BE2C (cell line): ENCODE data around the gene ELOF1.

ENCODE experiments used
- DNase-seq: peaks from one replicate; pipeline ENCODE4 v3.0.0-alpha.2; 2020
- H3K27me3 ChIP-seq: fragments of 250-450 bp; sonication (Bioruptor Pico); 2 replicates; pipeline ENCODE4 v1.5.1; 2020; ENCODE audit warnings: mild to moderate bottlenecking
- H3K36me3 ChIP-seq: fragments of 250-450 bp; sonication (Bioruptor Pico); 2 replicates; pipeline ENCODE4 v1.5.1; 2020; ENCODE audit warnings: mild to moderate bottlenecking
- H3K4me1 ChIP-seq: fragments of 250-450 bp; sonication (Bioruptor Pico); 2 replicates; pipeline ENCODE4 v1.5.1; 2020
- H3K4me3 ChIP-seq: 2 replicates; pipeline ENCODE4 v1.5.1; 2011; ENCODE audit warnings: low read depth, low read length
- H3K9me3 ChIP-seq: fragments of 250-450 bp; sonication (Bioruptor Pico); 2 replicates; pipeline ENCODE4 v1.5.1; 2020
- CTCF ChIP-seq: IDR thresholded peaks from 2 replicates; pipeline ENCODE4 v1.5.1; 2012; ENCODE audit warnings: mild to moderate bottlenecking, low read depth, low read length

ELOF1 gene

GRCh38 chr19:11547929-11548700, 10.9 kb downstream of the ELOF1 start:
- no peak for DNase-seq
- peaks cover 14% of the 10 kb centered on the region for H3K36me3 ChIP-seq
- H3K9me3 ChIP-seq = no peaks in the 10 kb centered on the region
- no peak for TF ChIP-seq CTCF
- no peaks in the 10 kb centered on the region for H3K4me1 ChIP-seq
- no peak overlapping the region for H3K4me3 ChIP-seq
- no peaks in the 10 kb centered on the region for H3K27me3 ChIP-seq

GRCh38 chr19:11541238-11541637, 17.8 kb downstream of the ELOF1 start:
- Histone ChIP-seq H3K4me3 (no peak overlapping the region), H3K27me3 (no peaks in the 10 kb centered on the region), H3K36me3 (no peaks in the 10 kb centered on the region), H3K4me1 (no peaks in the 10 kb centered on the region), H3K9me3 (no peaks in the 10 kb centered on the region)
- no peak for DNase-seq
- TF ChIP-seq CTCF = no peak

- no peak for TF ChIP-seq CTCF
- H3K4me3 ChIP-seq = no peak overlapping the region
- DNase-seq = no peak
These were observed 18.4 kb downstream of the ELOF1 start for GRCh38 chr19:11540645-11541044.

GRCh38 chr19:11539495-11540365, 19.3 kb downstream of the ELOF1 start:
- peak; percentile 73 for DNase-seq
- Histone ChIP-seq H3K4me1 (no peaks in the 10 kb centered on the region; the same call in 1 of the 2 replicates), H3K27me3 (no peaks in the 10 kb centered on the region), H3K9me3 (no peaks in the 10 kb centered on the region), H3K4me3 (peak overlapping the region; percentile 28; the same call in 1 of the 2 replicates), H3K36me3 (no peaks in the 10 kb centered on the region)
- no peak for TF ChIP-seq CTCF

More at GRCh38 chr19:11540645-11541044, 18.4 kb downstream of the ELOF1 start:
- Histone ChIP-seq H3K4me1 (no peaks in the 10 kb centered on the region; the same call in 1 of the 2 replicates), H3K36me3 (no peaks in the 10 kb centered on the region), H3K27me3 (no peaks in the 10 kb centered on the region), H3K9me3 (no peaks in the 10 kb centered on the region)

- Histone ChIP-seq H3K27me3 (no peaks in the 10 kb centered on the region), H3K4me3 (no peak within 1 kb of the TSS), H3K36me3 (no peaks in the 10 kb centered on the region), H3K4me1 (no peaks in the 10 kb centered on the region; the same call in 1 of the 2 replicates), H3K9me3 (no peaks in the 10 kb centered on the region)
- no peak for TF ChIP-seq CTCF
- peak; percentile 53 for DNase-seq
These were observed 20.6 kb downstream of the ELOF1 start, which contains the start of gene CNN1 for GRCh38 chr19:11538232-11539036. Gene CNN1 (plus strand): TSS chr19:11538851. CDS start chr19:11538928, 77 bp downstream.
